SU-DHL-6 (cell line): ENCODE measurements around the gene CCR5.

ENCODE experiments used
- H2AFZ ChIP-seq: fragments of 200-600 bp; sonication (generic); 2 replicates; pipeline ENCODE4 v1.6.1; 2014; ENCODE audit warnings: low read depth, mild to moderate bottlenecking, moderate library complexity, mixed read lengths, antibody characterized with exemption, low read length; ENCODE audit not compliant: severe bottlenecking
- H3F3A ChIP-seq: fragments of 200-600 bp; shearing (Covaris generic); 2 replicates; pipeline ENCODE4 v1.6.0; 2016; ENCODE audit warnings: antibody characterized with exemption, mild to moderate bottlenecking; ENCODE audit not compliant: insufficient read depth
- H3K27ac ChIP-seq: fragments of 200-600 bp; sonication (generic); 2 replicates; pipeline ENCODE4 v1.5.1; 2016; ENCODE audit warnings: low read depth, mild to moderate bottlenecking, low read length, moderate library complexity, mixed read lengths
- H3K27me3 ChIP-seq: fragments of 200-600 bp; sonication (generic), shearing (Covaris generic); 2 replicates; pipeline ENCODE4 v1.6.0; 2014; ENCODE audit warnings: mild to moderate bottlenecking, low read length
- H3K36me3 ChIP-seq: fragments of 200-600 bp; sonication (generic); 2 replicates; pipeline ENCODE4 v1.6.1; 2014; ENCODE audit warnings: mild to moderate bottlenecking, low read length, mixed read lengths
- H3K4me2 ChIP-seq: fragments of 300-600, 200-600 bp; shearing (Covaris generic), sonication (generic); 2 replicates; pipeline ENCODE4 v1.6.0; 2014; ENCODE audit warnings: low read length, low read depth, mild to moderate bottlenecking; ENCODE audit not compliant: poor library complexity, severe bottlenecking
- H3K4me3 ChIP-seq: fragments of 200-600 bp; sonication (generic); 2 replicates; pipeline ENCODE4 v1.5.1; 2014; ENCODE audit warnings: antibody characterized with exemption, low read length, mild to moderate bottlenecking, mixed read lengths; ENCODE audit not compliant: insufficient read depth, poor library complexity, severe bottlenecking
- H3K79me2 ChIP-seq: fragments of 200-600 bp; sonication (generic); 2 replicates; pipeline ENCODE4 v1.6.1; 2014; ENCODE audit warnings: mild to moderate bottlenecking, low read length, moderate library complexity; ENCODE audit not compliant: insufficient read depth
- H3K9ac ChIP-seq: fragments of 200-600 bp; sonication (generic); 2 replicates; pipeline ENCODE4 v1.7.0; 2014; ENCODE audit warnings: mild to moderate bottlenecking, low read length
- H3K9me2 ChIP-seq: fragments of 200-600 bp; sonication (generic); replicated peaks from 2 replicates; pipeline ENCODE4 v1.6.1; 2014; ENCODE audit warnings: low read length; ENCODE audit not compliant: insufficient read depth
- H3K9me3 ChIP-seq: fragments of 200-600 bp; sonication (generic); 2 replicates; pipeline ENCODE4 v1.6.1; 2014; ENCODE audit warnings: low read length, mixed read lengths; ENCODE audit not compliant: insufficient read depth
- H4K20me1 ChIP-seq: fragments of 200-600 bp; sonication (generic); 2 replicates; pipeline ENCODE4 v1.6.1; 2014; ENCODE audit warnings: low read depth, mild to moderate bottlenecking, antibody characterized with exemption, low read length, moderate library complexity, mixed read lengths
- CTCF ChIP-seq: fragments of 200-600 bp; sonication (generic); IDR thresholded peaks from one replicate; pipeline ENCODE4 v1.5.1; 2017; ENCODE audit warnings: antibody characterized with exemption, mild to moderate bottlenecking, low read length, moderate library complexity; ENCODE audit not compliant: insufficient read depth, poor library complexity, severe bottlenecking
- EZH2phosphoT487 ChIP-seq: fragments of 200-600 bp; sonication (generic), shearing (Covaris generic); conservative IDR thresholded peaks from 2 replicates; pipeline ENCODE4 v1.6.1; 2018; ENCODE audit warnings: mild to moderate bottlenecking, antibody characterized with exemption, low read length, moderate library complexity, mixed read lengths

The CCR5 gene

GRCh38 chr3:46406443-46406787 is 35.7 kb downstream of the CCR5 start:
- no peak overlapping the region for H3K27ac ChIP-seq

GRCh38 chr3:46406788-46407611 is 36.3 kb downstream of the CCR5 start, which contains the start of the genes CCR5AS and CCRL2:
CCR5AS (minus strand) TSS chr3:46407066.
CCRL2 (plus strand) TSS chr3:46407259; CDS start chr3:46408080, 821 bp downstream.
- Histone ChIP-seq H3K4me3 (no peak within 1 kb of the TSS), H3K4me2 (no peak within 1 kb of the TSS), H4K20me1 (no peaks in the 10 kb centered on the region), H3K36me3 (no peaks in the 10 kb centered on the region), H3F3A (no peaks in the 10 kb centered on the region), H3K9ac (no peak within 1 kb of the TSS), H3K27ac (no peak within 1 kb of the TSS), H2AFZ (no peak within 1 kb of the TSS), H3K9me3 (no peaks in the 10 kb centered on the region), H3K9me2 (no peaks in the 10 kb centered on the region), H3K27me3 (no peaks in the 10 kb centered on the region), H3K79me2 (no peaks in the 10 kb centered on the region)
- TF ChIP-seq EZH2phosphoT487, result no peak
- TF ChIP-seq CTCF, result no peak

More at GRCh38 chr3:46406443-46406787, 35.7 kb downstream of the CCR5 start:
- Histone ChIP-seq H3K4me3 (no peak overlapping the region), H3K9me3 (no peaks in the 10 kb centered on the region), H3K79me2 (no peaks in the 10 kb centered on the region), H2AFZ (no peak overlapping the region), H3K9me2 (no peaks in the 10 kb centered on the region), H3F3A (no peaks in the 10 kb centered on the region), H3K4me2 (no peak overlapping the region), H4K20me1 (no peaks in the 10 kb centered on the region), H3K27me3 (no peaks in the 10 kb centered on the region), H3K9ac (no peak overlapping the region), H3K36me3 (no peaks in the 10 kb centered on the region)
- TF ChIP-seq EZH2phosphoT487 (no peak), CTCF (no peak)

GRCh38 chr3:46407970-46408369 is 37.2 kb downstream of the CCR5 start:
- H3K36me3 ChIP-seq, result no peaks in the 10 kb centered on the region
- TF ChIP-seq CTCF, result no peak
- TF ChIP-seq EZH2phosphoT487, result no peak
- H3K79me2 ChIP-seq, result no peaks in the 10 kb centered on the region
- H3F3A ChIP-seq, result no peaks in the 10 kb centered on the region
- H3K27me3 ChIP-seq, result no peaks in the 10 kb centered on the region
- no peaks in the 10 kb centered on the region for H3K9me2 ChIP-seq
- no peak overlapping the region for H3K27ac ChIP-seq
- H3K9ac ChIP-seq, result no peak overlapping the region
- H3K4me3 ChIP-seq, result no peak overlapping the region
- H3K9me3 ChIP-seq, result no peaks in the 10 kb centered on the region
- H2AFZ ChIP-seq, result no peak overlapping the region
- no peak overlapping the region for H3K4me2 ChIP-seq
- H4K20me1 ChIP-seq, result no peaks in the 10 kb centered on the region
